HG02973 (cell line): ENCODE measurements around the gene DCUN1D3.
A peak's percentile ranks its signal among the peaks of the same experiment; 100 is the strongest.
"Not testable (repeated sequence)": the region's sequence is repeated elsewhere in the genome, so short reads cannot be mapped to it uniquely, and the experiment has no call there.

Experiments
- ATAC-seq: cut with Tn5 transposase; IDR thresholded peaks from one replicate; pipeline ENCODE4 v1.9.1; 2021; ENCODE audit warnings: moderate library complexity; ENCODE audit not compliant: unreplicated experiment

Gene DCUN1D3

DNA sequence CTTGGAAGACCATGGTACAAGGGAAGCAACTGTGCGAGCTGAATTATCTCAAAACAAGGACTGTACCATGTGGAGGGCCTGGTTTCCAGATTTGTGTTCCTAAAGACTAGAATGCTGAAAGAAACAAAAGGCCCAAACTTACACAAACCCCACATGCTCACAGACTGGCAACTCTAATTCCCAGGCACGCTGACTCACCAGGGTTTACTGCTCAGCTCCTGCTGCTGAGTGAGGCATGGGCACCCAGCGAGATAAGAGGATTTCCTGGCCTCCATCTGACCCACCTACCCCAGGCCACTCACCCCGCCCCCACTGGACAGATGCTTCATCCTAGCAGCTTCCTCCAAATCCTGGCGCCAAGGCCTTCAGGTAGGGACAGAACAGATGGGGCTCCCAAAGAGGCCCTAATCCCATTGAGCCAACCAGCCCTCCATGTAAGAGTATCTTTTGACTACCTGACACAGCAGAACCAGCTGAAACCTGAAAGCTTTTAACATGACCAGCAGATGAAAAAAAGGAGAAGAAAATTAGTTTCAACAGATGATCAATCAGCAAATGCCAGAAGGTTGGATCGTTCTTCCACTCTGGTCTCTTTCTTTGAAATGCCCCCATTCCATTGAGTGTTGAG, 33.9 kb downstream of the DCUN1D3 start:
- ATAC-seq, result no peak

DNA sequence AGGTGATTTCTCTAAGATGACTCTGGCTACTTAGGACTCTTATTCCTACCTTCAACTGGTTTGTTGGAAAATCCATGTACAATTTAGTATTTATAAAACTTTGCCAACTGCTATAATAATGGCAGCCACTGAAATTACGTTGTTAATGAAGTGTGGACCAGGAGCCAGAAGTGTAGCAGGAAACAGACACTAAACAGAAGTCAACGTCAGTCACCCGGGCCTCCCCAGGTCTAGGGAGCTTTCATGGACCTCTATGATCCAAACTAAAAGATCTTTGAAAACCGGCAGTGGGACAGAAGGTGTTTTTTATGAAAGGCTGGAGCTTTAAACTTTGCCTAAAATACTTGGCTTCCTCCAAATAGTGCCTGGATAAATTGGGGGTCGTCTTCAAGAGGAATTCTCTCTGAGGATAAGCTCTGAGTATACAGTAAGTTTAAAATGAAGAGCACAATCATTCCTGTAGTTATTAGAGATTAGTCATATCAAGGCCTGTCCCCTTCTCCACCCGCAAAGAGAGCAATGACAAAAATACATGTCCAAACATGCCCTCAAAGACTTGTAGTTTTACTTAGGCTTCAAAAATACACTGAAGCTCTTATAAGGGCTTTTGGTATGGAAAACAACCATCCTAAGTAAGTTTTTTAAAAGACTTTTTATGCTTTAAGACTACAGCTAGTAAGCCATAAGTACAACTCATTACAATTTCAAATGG, 34.6 kb downstream of the DCUN1D3 start:
- ATAC-seq, result peak; percentile 60

DNA sequence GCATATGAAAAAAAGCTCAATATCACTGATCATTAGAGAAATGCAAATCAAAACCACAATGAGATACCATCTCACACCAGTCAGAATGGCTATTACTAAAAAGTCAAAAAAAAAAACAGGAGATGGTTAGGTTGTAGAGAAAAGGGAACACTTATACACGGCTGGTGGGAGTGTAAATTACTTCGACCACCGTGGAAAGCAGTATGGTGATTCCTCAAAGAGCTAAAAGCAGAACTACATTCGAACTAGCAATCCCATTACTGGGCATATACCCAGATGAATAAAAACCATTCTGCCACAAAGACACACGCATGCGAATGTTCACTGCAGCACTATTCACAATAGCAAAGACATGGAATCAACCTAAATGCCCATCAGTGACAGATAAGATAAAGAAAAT, 35.8 kb downstream of the DCUN1D3 start:
- not testable (repeated sequence) for ATAC-seq

DNA sequence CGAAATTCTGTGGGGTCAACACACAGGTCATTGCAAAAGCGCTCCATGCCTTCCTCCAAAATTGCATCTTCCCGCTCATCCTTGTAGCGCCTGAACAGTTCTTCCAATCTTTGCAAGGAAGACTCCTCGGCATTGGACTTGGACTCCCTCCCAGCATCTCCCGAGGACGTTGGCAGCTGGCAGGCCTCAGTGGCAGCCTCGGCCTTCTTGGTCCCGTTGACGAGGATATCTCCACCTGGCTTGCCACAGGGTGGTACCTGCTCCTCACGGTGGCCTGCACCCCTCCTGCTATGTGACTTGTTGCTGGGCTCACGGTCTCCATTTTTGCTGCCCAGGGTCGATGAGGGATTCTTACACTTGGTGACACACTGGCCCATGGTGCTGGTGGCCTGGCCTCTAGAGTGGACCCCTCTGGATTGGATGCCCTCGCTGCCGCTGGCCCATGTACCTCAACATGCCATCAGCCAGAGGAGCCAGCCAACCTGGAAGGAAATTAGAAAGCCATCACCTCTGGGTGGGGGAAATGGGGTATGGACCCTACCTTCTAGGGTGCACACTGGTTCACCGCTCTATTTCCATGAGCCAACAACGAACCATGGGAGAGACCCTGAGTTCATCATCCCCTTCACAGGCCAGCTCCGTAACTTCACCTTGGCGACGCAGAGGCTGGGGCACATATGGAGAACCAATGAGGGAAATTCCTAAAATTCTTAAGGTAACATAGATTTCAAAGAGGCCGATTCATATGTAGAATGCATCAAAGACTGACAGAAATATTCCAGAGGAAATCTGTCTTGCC, 37.8 kb downstream of the DCUN1D3 start:
- no peak for ATAC-seq

DNA sequence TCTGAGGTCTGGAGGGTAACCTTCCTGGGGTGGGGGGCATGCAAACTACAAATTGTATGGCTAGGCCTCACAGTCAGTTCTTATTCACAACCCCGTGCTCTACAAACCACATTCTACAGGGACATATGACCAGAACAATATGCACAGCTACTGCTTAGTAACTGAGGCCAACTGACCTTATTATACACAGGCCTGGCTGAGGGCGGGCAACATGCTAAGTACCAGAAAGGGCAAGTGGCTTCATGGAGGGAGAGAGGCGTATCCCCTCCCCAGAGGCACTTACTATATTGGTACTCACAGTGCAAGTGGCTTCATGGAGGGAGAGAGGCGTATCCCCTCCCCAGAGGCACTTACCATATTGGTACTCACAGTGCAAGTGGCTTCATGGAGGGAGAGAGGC, 39.2 kb downstream of the DCUN1D3 start:
- ATAC-seq, result not testable (repeated sequence)

DNA sequence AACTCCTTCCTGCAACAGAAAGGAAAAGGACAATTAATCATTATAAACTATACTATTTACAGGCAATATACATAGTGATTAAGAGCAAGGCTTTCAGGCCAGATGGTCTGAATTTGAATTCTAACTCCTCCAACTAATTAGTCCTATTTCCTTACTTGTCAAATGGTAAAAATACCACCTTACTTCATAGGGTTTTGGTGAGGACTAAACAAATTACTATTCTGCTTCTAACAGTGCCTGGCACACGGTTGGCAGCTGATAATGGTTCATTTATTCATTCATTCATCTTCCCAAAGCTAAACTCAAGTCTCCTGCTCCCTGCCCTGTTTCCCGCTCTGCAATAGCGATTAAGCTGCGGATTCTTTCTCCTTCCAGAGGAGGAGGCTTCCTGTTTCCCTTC, 39.8 kb downstream of the DCUN1D3 start:
- ATAC-seq, result no peak

DNA sequence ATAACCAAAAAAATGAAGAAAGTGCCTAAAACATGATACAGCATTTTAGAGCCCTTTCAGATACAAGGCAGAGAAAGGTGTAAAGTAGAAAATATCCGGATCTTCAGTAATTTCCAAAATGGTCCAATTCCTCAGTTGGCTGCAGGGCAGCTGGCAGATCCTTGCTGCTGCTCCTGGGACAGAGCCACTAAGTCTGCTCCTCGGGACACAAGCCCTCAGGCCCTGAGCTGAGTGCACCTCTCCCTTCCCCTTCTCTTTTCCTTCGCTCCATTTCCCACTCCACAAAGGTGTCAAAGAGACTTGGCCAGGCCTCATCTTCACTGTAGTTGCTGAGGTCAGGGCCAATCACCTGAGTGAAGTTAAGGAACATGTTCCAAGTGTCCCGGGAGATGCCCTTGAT, 40.5 kb downstream of the DCUN1D3 start:
- ATAC-seq, result no peak

DNA sequence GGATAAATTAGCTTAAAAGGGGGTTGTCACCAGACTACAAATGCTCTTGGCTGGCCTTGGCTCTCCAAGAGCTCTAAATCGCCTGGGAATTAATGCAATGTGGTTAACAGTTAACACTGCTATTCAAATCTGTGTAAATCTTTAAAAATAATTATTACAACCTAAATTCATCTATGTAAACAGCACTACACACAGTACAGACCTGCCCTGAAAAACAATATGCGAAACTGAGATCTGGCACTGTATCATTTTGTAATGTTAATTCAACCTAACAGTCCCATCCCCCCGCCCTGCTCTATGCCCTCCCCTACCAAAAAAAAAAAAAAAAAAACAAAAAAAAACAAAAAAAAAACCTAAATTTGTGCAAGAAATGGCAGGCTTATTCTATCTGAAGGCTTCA, 40.9 kb downstream of the DCUN1D3 start:
- no peak for ATAC-seq

DNA sequence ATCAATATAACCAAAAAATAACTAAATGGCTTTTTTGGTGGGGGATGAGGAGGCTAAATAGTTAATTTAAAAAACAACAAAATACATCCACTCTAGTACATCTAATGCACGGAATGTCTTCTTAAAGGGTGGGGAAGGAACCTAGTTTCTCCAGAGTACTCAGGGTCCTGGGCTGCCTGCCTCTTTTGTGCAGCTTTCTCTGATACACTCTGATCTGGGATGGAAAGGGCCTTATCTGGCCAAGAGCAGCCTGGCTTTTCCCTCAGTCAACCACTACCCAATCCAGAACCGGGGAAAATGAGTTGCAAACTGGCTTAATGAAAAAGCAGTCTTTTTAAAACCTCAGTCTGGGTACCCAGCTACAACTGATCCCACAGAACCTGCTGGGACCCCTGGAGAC, 42.9 kb downstream of the DCUN1D3 start:
- no peak for ATAC-seq

DNA sequence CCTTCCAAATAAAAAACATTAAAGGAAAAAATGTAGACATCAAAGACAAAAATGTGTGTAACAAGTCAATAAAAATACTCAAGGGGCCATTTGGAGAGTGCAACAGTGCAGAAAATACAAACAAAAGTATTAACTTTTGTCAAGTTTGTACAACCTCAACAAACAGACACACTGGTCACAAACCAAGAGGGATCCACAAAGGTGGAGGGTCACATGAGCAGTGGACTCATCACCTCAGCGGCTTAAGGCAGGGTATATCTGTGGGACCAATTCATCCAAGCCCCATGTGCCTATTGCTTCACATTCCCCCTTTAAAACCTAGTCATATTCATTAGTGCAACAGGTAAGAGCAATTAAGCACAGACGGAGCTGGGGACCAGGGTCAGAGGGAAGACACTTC, 45.2 kb downstream of the DCUN1D3 start:
- ATAC-seq, result no peak

DNA sequence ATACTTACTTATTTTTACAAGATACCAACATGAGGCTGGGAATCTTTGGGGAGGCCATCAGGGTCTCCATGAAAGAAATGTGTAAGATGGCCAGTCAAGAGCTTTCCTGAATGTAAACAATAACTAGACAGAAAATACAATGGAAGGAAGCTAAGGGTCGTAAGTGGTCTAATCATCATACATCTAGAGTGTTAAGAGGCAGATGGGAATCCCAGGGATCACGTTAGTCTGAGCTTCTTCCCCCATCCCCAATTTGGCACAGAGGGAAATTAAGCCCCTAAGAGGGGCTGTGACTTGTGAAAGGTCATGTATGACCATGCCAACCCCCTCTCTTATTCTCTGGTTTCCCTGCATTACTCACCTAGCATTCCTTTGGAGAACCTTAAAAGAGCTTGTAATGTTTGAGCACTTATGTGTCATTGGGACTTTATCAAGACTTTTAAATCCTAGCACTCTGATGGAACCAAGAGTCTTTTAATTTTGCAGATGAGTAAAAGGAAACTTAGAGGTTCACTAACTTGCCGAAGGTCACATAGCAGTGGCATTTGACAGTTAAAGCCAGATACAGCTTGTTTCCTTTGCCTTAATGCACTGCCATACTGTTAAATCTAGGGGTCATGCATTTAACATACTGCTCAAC, 46.1 kb downstream of the DCUN1D3 start:
- no peak for ATAC-seq

DNA sequence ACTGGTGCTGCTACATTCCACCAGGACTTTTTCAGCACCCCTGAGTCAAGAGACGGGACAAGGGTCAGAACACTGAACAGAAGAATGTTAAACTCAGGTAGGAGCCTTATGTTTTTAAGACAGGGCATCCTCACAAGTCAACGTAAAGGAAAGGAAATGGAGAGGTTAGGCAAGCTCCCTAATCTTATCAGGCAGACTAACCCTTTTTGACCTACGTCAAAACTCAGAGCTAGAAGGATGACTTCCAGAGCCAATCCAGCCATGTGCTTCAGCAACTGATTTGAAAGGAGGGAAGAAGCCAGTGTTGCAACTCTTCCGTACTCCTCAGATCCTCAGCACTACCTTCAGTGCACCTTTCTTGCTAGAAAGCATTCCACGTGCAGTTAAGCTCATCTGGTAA, 47.0 kb downstream of the DCUN1D3 start:
- no peak for ATAC-seq

DNA sequence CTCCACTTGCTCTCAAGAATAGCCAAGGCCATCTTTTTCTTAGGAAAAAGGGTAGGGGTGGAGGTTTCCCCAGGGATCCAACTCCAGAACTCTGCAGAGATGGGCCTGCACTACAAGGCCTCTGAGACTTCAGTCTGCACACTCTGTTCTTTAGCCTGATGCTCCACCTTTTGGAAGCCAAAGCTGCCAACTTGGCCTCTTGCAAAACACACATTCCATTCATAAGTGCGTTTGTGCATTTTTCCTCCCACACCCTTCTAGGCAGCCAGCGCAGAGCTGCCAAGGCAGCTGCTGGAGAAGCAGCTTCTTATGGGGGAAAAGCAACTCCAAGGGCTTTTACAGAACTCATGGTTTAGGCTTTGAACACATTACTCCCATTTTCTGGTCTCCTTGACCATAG, 48.6 kb downstream of the DCUN1D3 start:
- no peak for ATAC-seq

DNA sequence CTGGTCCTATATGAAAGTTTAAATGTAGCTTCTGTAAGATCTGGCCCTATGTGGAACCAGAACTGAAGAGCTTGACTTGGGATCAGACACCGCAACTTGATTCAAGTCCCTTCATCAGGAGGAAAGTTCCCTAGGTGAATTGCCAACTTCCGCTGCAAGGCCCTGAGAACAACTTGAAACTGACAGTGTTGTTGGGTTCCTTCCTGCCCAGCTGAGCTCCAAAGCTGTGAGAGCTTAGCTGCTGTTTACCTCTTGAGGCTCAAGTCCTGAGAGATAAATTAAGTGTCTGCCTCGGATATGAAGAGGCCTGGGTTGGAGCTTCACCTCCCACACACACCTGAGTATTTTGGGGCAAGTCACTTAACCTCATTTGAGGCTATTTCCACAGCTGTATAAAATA, 49.2 kb downstream of the DCUN1D3 start:
- no peak for ATAC-seq

DNA sequence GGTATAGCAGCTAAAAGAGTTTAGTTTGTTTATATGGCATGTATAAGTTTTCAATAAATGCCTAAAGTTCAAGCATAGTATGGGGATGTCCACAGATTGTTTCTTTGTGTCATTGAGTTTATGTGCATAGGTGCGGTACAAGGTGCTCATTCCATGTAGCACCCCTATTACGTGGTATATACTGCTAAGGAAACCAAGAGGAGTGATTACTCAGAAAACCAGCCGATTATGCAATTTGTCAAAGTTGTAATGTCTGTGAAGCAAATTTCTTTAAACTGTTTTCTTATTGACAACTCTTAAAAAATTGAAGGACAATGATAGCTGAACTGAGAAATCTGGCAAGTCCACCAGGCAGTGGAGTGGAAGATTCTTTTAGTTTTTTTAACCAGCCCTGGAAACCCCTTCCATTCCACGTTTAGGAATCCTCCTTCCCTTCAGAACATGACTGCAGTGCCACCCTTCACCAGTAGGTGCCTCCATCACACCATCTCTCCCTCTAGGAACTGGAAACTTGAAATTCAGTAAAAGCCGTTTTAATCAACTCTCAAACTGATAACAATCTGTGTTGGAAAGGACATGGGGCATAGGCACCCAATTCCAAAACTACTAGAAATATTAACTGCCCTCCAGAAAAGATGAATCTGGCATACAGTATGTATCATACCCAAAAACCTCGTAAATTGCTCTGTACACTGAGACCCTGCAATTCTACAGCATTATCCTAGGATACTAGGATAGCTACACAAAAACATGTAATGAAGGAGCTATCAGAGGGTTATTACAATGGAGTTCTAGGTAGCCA, 50.4 kb downstream of the DCUN1D3 start:
- no peak for ATAC-seq

DNA sequence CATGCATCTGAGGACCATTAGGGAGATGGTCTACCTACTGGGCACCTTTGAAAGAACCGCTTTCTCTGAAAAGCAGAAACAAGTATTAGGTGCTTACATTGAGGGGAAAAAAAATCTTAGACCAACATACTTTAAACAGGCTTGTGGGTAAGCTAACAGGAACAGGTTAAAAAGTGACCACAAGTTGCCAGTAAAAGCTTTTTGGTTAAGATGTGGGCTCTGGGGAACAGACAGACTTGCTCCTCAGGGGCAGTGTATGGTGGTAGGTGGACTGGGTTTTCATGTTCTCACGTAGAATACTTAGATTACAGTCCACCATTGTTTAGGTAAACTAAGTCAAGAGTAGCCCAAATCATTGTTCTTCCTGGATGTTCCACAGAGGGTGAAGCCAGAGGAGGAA, 52.6 kb downstream of the DCUN1D3 start:
- ATAC-seq, result no peak

DNA sequence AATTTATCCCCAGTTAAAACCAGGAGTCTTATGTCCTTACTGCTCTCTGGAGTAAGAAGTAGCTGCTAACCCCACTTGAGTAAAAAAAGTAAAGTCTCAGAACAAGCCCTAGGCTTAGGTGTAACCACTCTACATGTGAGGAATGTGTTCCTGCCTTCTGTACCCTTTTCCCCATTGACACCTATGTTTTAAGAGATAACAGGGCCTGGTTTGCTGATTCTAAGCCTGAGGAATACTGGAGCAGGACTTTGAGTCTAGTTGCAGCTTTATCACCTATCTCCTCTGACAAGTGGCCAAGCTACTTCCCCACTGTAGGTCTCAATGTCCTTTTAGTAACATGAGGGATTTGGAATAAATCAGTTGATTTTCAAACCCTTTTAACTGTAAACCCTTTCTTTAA, 53.6 kb downstream of the DCUN1D3 start:
- no peak for ATAC-seq

DNA sequence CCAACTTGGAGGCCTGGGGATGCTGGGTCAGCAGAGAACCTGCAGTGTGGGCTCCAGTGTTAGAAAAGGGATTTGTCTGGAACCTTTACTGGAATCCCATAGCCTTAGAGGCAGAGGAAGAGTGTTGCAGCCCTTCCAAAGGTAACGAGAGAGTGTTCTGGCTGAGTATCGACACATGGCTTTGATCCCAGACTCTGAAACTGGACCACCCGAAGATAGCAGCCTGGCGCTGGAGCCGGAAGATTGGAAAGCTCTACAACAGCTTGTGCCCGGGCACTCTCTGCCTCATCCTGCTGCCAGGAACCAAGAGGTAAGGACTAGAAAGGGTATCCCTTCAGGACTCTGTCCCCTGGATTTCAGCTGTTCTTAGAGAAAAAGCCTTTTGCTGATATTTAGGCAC, 54.1 kb downstream of the DCUN1D3 start:
- ATAC-seq, result no peak

DNA sequence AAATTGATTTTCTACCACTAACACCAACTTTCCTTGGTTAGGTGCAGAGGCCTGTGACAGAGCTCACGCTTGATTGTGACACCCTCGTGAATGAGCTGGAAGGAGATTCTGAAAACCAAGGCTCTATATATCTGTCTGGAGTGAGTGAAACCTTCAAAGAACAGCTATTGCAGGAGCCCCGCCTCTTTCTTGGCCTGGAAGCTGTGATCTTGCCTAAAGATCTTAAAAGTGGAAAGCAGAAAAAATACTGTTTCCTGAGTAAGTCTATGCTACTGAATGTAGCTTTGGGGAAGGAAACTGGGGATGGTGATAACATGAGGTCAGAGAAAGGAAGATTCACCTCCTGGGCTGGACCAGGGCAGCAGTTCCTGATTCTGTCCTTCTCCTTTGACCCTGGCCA, 55.6 kb downstream of the DCUN1D3 start:
- ATAC-seq, result no peak

DNA sequence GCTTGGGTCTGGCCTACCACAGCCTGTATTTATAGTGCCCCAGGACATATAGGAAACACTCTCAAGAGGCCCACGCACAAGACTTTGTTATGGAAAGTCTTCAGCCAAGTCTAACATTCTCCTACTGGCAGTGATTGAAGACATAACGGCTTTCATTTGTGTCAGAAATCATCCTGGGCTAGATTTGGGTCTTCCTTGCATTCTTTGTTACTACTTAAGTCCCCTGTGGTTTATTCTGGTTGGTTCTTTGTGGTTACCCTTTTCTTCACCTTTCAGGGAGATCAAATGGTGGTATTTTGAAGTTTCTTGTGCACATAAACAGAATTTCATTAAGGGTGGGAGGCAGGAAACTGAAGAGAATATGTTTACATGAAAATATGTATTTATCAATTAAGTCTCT, 56.1 kb downstream of the DCUN1D3 start:
- no peak for ATAC-seq

DNA sequence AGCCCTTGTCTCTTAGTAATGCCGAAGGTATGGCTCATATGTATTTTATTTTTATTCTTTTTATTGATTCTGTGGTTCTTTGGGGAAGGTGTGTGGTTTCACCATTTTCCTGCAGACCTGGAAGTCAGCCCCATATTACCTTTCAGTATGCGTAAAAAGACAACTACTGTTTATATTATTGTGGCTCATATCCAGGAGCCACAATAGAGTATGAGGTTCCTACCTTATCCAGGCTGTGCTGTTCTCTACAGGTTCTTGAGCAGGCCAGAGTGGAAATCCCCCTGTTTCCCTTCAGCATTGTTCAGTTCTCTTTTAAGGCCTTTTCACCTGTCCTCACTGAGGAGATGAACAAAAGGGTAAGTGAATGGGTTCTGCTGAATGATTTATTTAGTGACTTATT, 60.7 kb downstream of the DCUN1D3 start:
- no peak for ATAC-seq
